ENCODE results near the gene UGT1A8. TPM values are rescaled to one million over a fixed set of nuclear protein-coding genes. Genes with fewer than 3 reads are reported as not detected.
"Not testable (repeated sequence)": the region's sequence is repeated elsewhere in the genome, so short reads cannot be mapped to it uniquely, and the experiment has no call there.

UGT1A8 gene
- total RNA-seq, 1 experiment from 2014 or later, result 0.17 TPM

DNA sequence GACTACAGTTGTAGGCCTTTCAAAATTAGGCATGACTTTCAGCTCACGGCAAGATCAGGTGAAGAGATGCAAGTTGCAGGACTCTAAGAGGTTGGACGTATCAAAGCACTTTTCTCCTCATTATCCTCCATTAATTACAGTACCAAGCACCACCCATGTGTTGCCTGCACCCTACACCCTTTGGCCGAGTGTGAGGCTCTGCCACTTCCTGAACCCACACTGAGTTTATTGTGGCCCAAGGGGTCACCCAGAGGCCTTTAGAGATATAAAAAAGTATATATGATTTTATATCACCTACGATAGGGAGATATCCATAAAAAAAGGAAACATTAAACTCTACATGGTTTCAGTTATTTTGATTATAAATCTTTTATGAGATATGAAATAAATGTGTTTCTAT lies 2.8 kb downstream of the UGT1A8 start:
- Histone ChIP-seq H3K4me2 (no peak overlapping the region), H3K4me1 (replicated peaks; ENCODE audit: insufficient read depth) (no peaks in the 10 kb centered on the region), H3K27me3 (ENCODE audit: insufficient read depth, low read depth) (no peaks in the 10 kb centered on the region), H3K36me3 (ENCODE audit: low read depth) (no peaks in the 10 kb centered on the region), H3K4me3 (no peak overlapping the region), H2AFZ (no peak overlapping the region), H4K20me1 (ENCODE audit: insufficient read depth) (no peaks in the 10 kb centered on the region), H3F3A (ENCODE audit: insufficient read depth, low read depth) (no peaks in the 10 kb centered on the region), H3K9me3 (ENCODE audit: insufficient read depth, low read depth) (no peaks in the 10 kb centered on the region), H3K79me2 (ENCODE audit: low read depth) (no peaks in the 10 kb centered on the region), H3K27ac (no peak overlapping the region), H3K9me2 (ENCODE audit: insufficient read depth) (0 out of 2 replicates have a peak, but pooled peaks cover 3% of the 10 kb centered on the region)
- no peak for DNase-seq
- TF ChIP-seq, protein P1, sequence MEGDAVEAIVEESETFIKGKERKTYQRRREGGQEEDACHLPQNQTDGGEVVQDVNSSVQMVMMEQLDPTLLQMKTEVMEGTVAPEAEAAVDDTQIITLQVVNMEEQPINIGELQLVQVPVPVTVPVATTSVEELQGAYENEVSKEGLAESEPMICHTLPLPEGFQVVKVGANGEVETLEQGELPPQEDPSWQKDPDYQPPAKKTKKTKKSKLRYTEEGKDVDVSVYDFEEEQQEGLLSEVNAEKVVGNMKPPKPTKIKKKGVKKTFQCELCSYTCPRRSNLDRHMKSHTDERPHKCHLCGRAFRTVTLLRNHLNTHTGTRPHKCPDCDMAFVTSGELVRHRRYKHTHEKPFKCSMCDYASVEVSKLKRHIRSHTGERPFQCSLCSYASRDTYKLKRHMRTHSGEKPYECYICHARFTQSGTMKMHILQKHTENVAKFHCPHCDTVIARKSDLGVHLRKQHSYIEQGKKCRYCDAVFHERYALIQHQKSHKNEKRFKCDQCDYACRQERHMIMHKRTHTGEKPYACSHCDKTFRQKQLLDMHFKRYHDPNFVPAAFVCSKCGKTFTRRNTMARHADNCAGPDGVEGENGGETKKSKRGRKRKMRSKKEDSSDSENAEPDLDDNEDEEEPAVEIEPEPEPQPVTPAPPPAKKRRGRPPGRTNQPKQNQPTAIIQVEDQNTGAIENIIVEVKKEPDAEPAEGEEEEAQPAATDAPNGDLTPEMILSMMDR (conservative IDR thresholded peaks at IDR 0.05), result no peak
- TF ChIP-seq EZH2 (IDR thresholded peaks at IDR 0.05; ENCODE audit: low read depth), result no peak
- BruUV-seq (replicated peaks), result no TSS peak
- POLR2A ChIA-PET (ENCODE audit: unreplicated experiment), result no interaction called here
- CTCF ChIA-PET, result no interaction called here
- intact Hi-C loops (cut with micrococcal nuclease; ENCODE audit: unreplicated experiment), result no loop called here

DNA sequence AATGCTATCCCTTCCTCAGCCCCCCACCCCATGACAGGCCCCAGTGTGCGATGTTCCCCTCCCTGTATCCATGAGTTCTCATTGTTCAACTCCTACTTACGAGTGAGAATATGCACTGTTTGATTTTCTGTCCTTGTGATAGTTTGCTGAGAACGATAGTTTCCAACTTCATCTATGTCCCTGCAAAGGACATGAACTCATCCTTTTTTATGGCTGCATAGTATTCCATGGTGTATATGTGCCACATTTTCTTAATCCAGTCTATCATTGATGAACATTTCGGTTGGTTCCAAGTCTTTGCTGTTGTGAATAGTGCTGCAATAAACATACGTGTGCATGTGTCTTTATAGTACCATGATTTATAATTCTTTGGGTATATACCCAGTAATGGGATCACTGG lies 4.4 kb downstream of the UGT1A8 start:
- H3K9me2 ChIP-seq (ENCODE audit: insufficient read depth); intact Hi-C loops (cut with micrococcal nuclease; ENCODE audit: unreplicated experiment); H3F3A ChIP-seq (ENCODE audit: insufficient read depth, low read depth); H2AFZ ChIP-seq; H3K36me3 ChIP-seq (ENCODE audit: low read depth); H3K79me2 ChIP-seq (ENCODE audit: low read depth); DNase-seq; H3K4me3 ChIP-seq; BruUV-seq (replicated peaks); H4K20me1 ChIP-seq (ENCODE audit: insufficient read depth); H3K9me3 ChIP-seq (ENCODE audit: insufficient read depth, low read depth); H3K27me3 ChIP-seq (ENCODE audit: insufficient read depth, low read depth); H3K4me2 ChIP-seq; CTCF ChIA-PET; POLR2A ChIA-PET (ENCODE audit: unreplicated experiment); H3K27ac ChIP-seq; H3K4me1 ChIP-seq (replicated peaks; ENCODE audit: insufficient read depth): not testable (repeated sequence)

DNA sequence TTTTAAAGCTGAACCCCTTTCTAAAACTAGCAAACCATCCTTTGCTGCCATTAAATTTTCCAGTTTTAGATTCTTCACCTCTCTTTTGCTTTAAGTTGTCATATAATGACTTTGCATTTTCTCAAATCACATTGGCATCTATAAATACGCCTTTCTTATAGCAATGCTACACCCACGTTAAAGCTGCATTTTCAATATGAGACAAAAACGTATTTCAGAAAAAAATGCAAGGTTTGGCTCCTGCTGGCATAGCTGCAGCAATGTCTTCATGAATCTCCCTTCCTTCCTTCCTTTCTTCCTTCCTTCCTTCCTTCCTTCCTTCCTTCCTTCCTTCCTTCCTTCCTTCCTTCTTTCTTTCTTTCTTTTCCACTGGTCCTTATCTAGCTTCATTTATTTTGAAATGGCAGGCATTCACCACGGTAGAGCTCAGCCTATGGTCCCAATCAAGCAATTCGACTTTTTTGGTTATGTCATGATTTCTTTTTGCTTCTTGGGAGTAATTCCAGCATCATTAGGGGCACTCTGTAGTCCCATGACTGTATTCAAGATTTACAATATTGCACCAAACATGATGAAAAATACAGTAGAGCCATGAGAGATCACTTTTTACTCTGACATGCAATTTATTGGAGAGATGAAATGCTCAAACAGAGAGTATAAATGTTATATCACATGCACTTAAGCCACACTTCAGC lies 10.0 kb downstream of the UGT1A8 start:
- no peak overlapping the region for H2AFZ ChIP-seq
- peaks cover 10% of the 10 kb centered on the region; the same call in 1 of the 2 replicates for H3K9me3 ChIP-seq (ENCODE audit: insufficient read depth, low read depth)
- H3K4me1 ChIP-seq (replicated peaks; ENCODE audit: insufficient read depth), result no peaks in the 10 kb centered on the region
- no peak overlapping the region for H3K27ac ChIP-seq
- no peak overlapping the region for H3K4me3 ChIP-seq
- 0 out of 2 replicates have a peak, but pooled peaks cover 3% of the 10 kb centered on the region for H3K9me2 ChIP-seq (ENCODE audit: insufficient read depth)
- CTCF ChIA-PET, result no interaction called here
- no TSS peak for BruUV-seq (replicated peaks)
- no peaks in the 10 kb centered on the region for H3K27me3 ChIP-seq (ENCODE audit: insufficient read depth, low read depth)
- no peak overlapping the region for H3K4me2 ChIP-seq
- intact Hi-C loops (cut with micrococcal nuclease; ENCODE audit: unreplicated experiment), result no loop called here
- no peaks in the 10 kb centered on the region for H3F3A ChIP-seq (ENCODE audit: insufficient read depth, low read depth)
- no peaks in the 10 kb centered on the region for H4K20me1 ChIP-seq (ENCODE audit: insufficient read depth)
- no peaks in the 10 kb centered on the region for H3K36me3 ChIP-seq (ENCODE audit: low read depth)
- H3K79me2 ChIP-seq (ENCODE audit: low read depth), result no peaks in the 10 kb centered on the region
- no peak for DNase-seq
- TF ChIP-seq EZH2 (IDR thresholded peaks at IDR 0.05; ENCODE audit: low read depth), result no peak
- TF ChIP-seq, protein P1 (conservative IDR thresholded peaks at IDR 0.05), result no peak
- POLR2A ChIA-PET (ENCODE audit: unreplicated experiment), result no interaction called here

DNA sequence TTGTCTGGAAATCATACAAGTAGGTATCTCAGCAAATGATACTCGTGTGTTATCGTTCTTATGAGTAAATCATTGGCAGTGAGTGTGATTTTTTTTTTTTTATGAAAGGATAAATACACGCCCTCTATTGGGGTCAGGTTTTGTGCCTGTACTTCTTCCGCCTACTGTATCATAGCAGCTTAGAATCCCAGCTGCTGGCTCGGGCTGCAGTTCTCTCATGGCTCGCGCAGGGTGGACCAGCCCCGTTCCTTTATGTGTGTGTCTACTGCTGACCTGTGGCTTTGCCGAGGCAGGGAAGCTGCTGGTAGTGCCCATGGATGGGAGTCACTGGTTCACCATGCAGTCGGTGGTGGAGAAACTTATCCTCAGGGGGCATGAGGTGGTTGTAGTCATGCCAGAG lies 18.9 kb downstream of the UGT1A8 start, which contains the start of gene UGT1A10:
UGT1A10 (plus strand) TSS at position 143 of the 400 bp plus-strand sequence; CDS start at position 218, 75 bp downstream.
- H2AFZ ChIP-seq; BruUV-seq (replicated peaks); H3K4me1 ChIP-seq (replicated peaks; ENCODE audit: insufficient read depth); H3K4me2 ChIP-seq; H3K9me3 ChIP-seq (ENCODE audit: insufficient read depth, low read depth); H4K20me1 ChIP-seq (ENCODE audit: insufficient read depth); H3K27me3 ChIP-seq (ENCODE audit: insufficient read depth, low read depth); H3F3A ChIP-seq (ENCODE audit: insufficient read depth, low read depth); CTCF ChIA-PET; intact Hi-C loops (cut with micrococcal nuclease; ENCODE audit: unreplicated experiment); H3K9me2 ChIP-seq (ENCODE audit: insufficient read depth); H3K79me2 ChIP-seq (ENCODE audit: low read depth); H3K27ac ChIP-seq; H3K36me3 ChIP-seq (ENCODE audit: low read depth); DNase-seq; H3K4me3 ChIP-seq: not testable (repeated sequence)
- POLR2A ChIA-PET (ENCODE audit: unreplicated experiment), result interaction anchor here (0.7 kb wide), 1 partner anchor 39 kb away, joined by 6 read pairs; no protein-coding TSS in a partner anchor
